ENCODE measurements around the gene PTCSC3. TPM values are rescaled to one million over a fixed set of nuclear protein-coding genes. Genes with fewer than 3 reads are reported as not detected.

The PTCSC3 gene
- total RNA-seq, 2 experiments from 2014 or later, result not detected

DNA sequence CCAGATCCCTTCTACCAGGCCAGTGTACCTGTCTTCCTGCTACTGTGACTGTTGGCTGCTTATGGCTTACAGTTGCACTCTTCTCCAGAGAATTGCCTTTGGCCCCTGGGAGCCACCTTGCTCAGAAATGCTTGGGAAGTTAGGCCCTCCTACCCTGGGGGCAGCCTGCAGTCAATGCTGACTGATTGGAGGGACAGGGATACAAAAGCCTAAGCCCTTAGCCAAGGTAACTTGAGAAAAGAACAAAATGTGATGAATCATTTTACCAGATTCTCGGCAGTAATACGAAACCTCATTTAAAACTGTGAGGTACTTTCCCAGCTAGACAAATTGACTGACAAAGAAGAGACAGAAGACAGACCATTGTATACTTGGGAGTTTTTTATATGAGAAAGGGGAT lies 47.3 kb downstream of the PTCSC3 start:
- no peak overlapping the region for H3K4me3 ChIP-seq (ENCODE audit: low read length)
- no peaks in the 10 kb centered on the region for H3K9me3 ChIP-seq (ENCODE audit: control insufficient read depth in 1 of 2, insufficient read depth in 1 of 2, low read length in 2 of 2)
- no peaks in the 10 kb centered on the region for H3K36me3 ChIP-seq (ENCODE audit: insufficient read depth, low read length)
- no peak overlapping the region for H3K4me3 Mint-ChIP-seq
- ChIA-PET CTCF (no interaction called here), POLR2A (no interaction called here)
- intact Hi-C loops (cut with DNase I, micrococcal nuclease), result no loop called here
- H3K36me3 Mint-ChIP-seq (ENCODE audit: low read depth), result no peaks in the 10 kb centered on the region
- ATAC-seq (ENCODE audit: poor library complexity) (no peak), DNase-seq (no peak)
- no peak overlapping the region for H3K27ac ChIP-seq (ENCODE audit: low read depth in 1 of 2, low read length in 2 of 2)
- no peak overlapping the region for H3K27ac Mint-ChIP-seq
- TF ChIP-seq, protein P1, sequence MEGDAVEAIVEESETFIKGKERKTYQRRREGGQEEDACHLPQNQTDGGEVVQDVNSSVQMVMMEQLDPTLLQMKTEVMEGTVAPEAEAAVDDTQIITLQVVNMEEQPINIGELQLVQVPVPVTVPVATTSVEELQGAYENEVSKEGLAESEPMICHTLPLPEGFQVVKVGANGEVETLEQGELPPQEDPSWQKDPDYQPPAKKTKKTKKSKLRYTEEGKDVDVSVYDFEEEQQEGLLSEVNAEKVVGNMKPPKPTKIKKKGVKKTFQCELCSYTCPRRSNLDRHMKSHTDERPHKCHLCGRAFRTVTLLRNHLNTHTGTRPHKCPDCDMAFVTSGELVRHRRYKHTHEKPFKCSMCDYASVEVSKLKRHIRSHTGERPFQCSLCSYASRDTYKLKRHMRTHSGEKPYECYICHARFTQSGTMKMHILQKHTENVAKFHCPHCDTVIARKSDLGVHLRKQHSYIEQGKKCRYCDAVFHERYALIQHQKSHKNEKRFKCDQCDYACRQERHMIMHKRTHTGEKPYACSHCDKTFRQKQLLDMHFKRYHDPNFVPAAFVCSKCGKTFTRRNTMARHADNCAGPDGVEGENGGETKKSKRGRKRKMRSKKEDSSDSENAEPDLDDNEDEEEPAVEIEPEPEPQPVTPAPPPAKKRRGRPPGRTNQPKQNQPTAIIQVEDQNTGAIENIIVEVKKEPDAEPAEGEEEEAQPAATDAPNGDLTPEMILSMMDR (IDR thresholded peaks at IDR 0.05), result no peak
- peaks cover 34% of the 10 kb centered on the region for H3K27me3 Mint-ChIP-seq
- H3K4me1 Mint-ChIP-seq (ENCODE audit: low read depth), result no peaks in the 10 kb centered on the region
- peaks cover 3% of the 10 kb centered on the region for H3K9me3 Mint-ChIP-seq
- H3K27me3 ChIP-seq (ENCODE audit: control insufficient read depth in 1 of 2, insufficient read depth in 2 of 2, low read length in 2 of 2), result peaks cover 0 to 5% of the 10 kb centered on the region in 2 experiments
- H3K4me1 ChIP-seq (ENCODE audit: insufficient read depth, low read length), result no peaks in the 10 kb centered on the region

DNA sequence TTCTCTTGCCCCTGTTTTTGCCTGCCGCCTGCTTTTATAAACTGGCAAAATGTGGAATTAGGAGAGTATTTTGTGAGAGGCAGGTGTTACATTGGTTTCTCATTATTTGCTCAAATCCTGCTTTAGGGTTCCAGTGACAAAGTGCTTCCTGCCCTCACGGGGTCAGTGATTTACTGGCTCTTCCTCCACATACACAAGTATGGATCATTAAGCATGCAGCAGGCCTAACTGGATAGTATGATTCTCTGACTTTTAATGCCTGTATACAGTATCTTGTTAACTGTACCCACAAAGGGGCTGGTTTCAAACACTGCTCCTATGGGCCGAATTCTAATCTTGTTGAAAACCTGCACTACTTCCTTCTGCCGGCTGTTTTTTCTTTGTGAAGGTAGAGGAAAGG lies 63.2 kb downstream of the PTCSC3 start:
- TF ChIP-seq, protein P1 (IDR thresholded peaks at IDR 0.05), result no peak
- no peak overlapping the region for H3K27ac Mint-ChIP-seq
- peaks cover 5 to 9% of the 10 kb centered on the region in 2 experiments for H3K27me3 ChIP-seq (ENCODE audit: control insufficient read depth in 1 of 2, insufficient read depth in 2 of 2, low read length in 2 of 2)

DNA sequence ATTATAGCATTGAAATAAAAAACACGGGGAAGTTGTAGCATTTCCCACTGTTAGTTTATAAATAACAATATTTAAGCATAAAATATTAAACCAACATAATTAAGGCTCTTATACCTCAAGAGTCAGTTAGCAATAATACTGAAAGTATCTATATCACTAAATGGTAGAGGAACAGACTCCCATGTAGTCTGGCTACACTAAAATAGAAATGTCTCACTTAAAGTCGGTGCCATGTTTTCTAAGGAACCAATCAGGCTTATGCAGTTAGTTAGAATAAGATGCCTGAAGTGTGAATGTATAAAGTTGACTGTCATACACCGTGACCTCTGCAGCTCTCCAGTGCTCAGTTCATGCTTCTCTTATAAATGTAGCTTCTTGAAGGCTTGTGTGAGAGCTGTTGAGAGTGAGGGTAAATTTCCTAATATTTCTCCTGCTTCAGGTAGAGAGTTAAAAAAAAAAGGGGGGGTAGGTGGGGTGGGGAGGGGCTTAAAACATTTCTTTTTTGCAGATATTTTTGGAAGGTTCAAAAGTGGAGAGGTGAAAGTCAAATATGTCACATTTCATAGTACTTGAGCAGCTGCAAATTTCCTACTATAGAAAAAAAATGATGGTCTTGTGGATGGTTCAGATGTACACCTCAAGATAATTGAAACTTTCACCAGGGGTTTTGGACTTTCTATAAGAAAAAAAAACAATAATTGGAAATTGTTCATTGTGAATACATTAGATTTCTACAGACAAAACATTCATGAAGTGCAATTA lies 64.5 kb downstream of the PTCSC3 start:
- H3K4me3 ChIP-seq (ENCODE audit: low read length), result no peak overlapping the region
- Mint-ChIP-seq H3K4me1 (ENCODE audit: low read depth) (no peaks in the 10 kb centered on the region), H3K9me3 (no peaks in the 10 kb centered on the region), H3K27me3 (peaks cover 26% of the 10 kb centered on the region), H3K4me3 (no peak overlapping the region), H3K36me3 (ENCODE audit: low read depth) (no peaks in the 10 kb centered on the region), H3K27ac (no peak overlapping the region)
- no peak for DNase-seq
- no peaks in the 10 kb centered on the region for H3K36me3 ChIP-seq (ENCODE audit: insufficient read depth, low read length)
- TF ChIP-seq, protein P1 (IDR thresholded peaks at IDR 0.05), result no peak
- POLR2A ChIA-PET, result no interaction called here
- ATAC-seq (ENCODE audit: poor library complexity), result no peak
- H3K27ac ChIP-seq (ENCODE audit: low read depth in 1 of 2, low read length in 2 of 2), result no peak overlapping the region
- peaks cover 5 to 9% of the 10 kb centered on the region in 2 experiments for H3K27me3 ChIP-seq (ENCODE audit: control insufficient read depth in 1 of 2, insufficient read depth in 2 of 2, low read length in 2 of 2)
- CTCF ChIA-PET, result no interaction called here
- intact Hi-C loops (cut with DNase I, micrococcal nuclease), result no loop called here
- H3K9me3 ChIP-seq (ENCODE audit: control insufficient read depth in 1 of 2, insufficient read depth in 1 of 2, low read length in 2 of 2), result no peaks in the 10 kb centered on the region
- no peaks in the 10 kb centered on the region for H3K4me1 ChIP-seq (ENCODE audit: insufficient read depth, low read length)

More for the DNA sequence above, 63.2 kb downstream of the PTCSC3 start:
- CTCF ChIA-PET, result no interaction called here
- no peaks in the 10 kb centered on the region for H3K4me1 Mint-ChIP-seq (ENCODE audit: low read depth)
- Histone ChIP-seq H3K36me3 (ENCODE audit: insufficient read depth, low read length) (no peaks in the 10 kb centered on the region), H3K9me3 (ENCODE audit: control insufficient read depth in 1 of 2, insufficient read depth in 1 of 2, low read length in 2 of 2) (no peaks in the 10 kb centered on the region), H3K4me1 (ENCODE audit: insufficient read depth, low read length) (no peaks in the 10 kb centered on the region), H3K4me3 (ENCODE audit: low read length) (no peak overlapping the region), H3K27ac (ENCODE audit: low read depth in 1 of 2, low read length in 2 of 2) (no peak overlapping the region)
- POLR2A ChIA-PET, result no interaction called here
- ATAC-seq (ENCODE audit: poor library complexity) (no peak), DNase-seq (no peak)
- H3K4me3 Mint-ChIP-seq, result no peak overlapping the region
- intact Hi-C loops (cut with DNase I, micrococcal nuclease), result no loop called here
- peaks cover 18% of the 10 kb centered on the region for H3K27me3 Mint-ChIP-seq
- no peaks in the 10 kb centered on the region for H3K9me3 Mint-ChIP-seq
- H3K36me3 Mint-ChIP-seq (ENCODE audit: low read depth), result no peaks in the 10 kb centered on the region
